ENCODE measurements around the gene RPTOR. TPM values are rescaled to one million over a fixed set of nuclear protein-coding genes. Genes with fewer than 3 reads are reported as not detected.

The RPTOR gene
- total RNA-seq, 3 donors from 2014 or later (not counting 1 experiment from before 2014, with no cell fraction given) = 49.2 to 63.6 (median 55.4) TPM

- H3K27ac ChIP-seq (ENCODE audit: low read length) = no peak overlapping the region
- Mint-ChIP-seq H3K27me3 (ENCODE audit: low read depth in 2 of 2) (no peaks in the 10 kb centered on the region), H3K4me3 (no peak overlapping the region), H3K36me3 (no peaks in the 10 kb centered on the region), H3K27ac (peak overlapping the region in 1 of 2 donors; percentile 1), H3K9me3 (no peaks in the 10 kb centered on the region), H3K4me1 (peaks cover 47 to 55% of the 10 kb centered on the region in 2 donors)
- intact Hi-C loops (cut with micrococcal nuclease) = no loop called here
- no peak overlapping the region for H3K4me3 ChIP-seq (ENCODE audit: low read length)
- ATAC-seq (no peak), DNase-seq (no peak)
- TF ChIP-seq CTCF (IDR thresholded peaks at IDR 0.05) = no peak
- H3K36me3 ChIP-seq (ENCODE audit: control insufficient read depth, insufficient read depth, low read length) = no peaks in the 10 kb centered on the region
- WGBS (ENCODE audit: insufficient coverage) = 94% methylated on average over 3 of the region's 3 CpGs
- no peaks in the 10 kb centered on the region for H3K27me3 ChIP-seq (ENCODE audit: control insufficient read depth, insufficient read depth, low read length)
- H3K9me3 ChIP-seq (ENCODE audit: control insufficient read depth, insufficient read depth, low read length) = no peaks in the 10 kb centered on the region
- peaks cover 15% of the 10 kb centered on the region for H3K4me1 ChIP-seq (ENCODE audit: control insufficient read depth, insufficient read depth, low read length)
Observed at GRCh38 chr17:80677214-80677756, 132.6 kb downstream of the RPTOR start.

GRCh38 chr17:80679816-80680215 lies 135.2 kb downstream of the RPTOR start:
- TF ChIP-seq CTCF (IDR thresholded peaks at IDR 0.05) = no peak
- ATAC-seq = no peak
- 99% methylated on average over 3 of the region's 3 CpGs for WGBS (ENCODE audit: insufficient coverage)
- Mint-ChIP-seq H3K27me3 (ENCODE audit: low read depth in 2 of 2) (no peaks in the 10 kb centered on the region), H3K4me1 (peaks cover 34 to 42% of the 10 kb centered on the region in 2 donors), H3K9me3 (no peaks in the 10 kb centered on the region), H3K27ac (peak overlapping the region; percentile 29 to 75), H3K36me3 (no peaks in the 10 kb centered on the region), H3K4me3 (peak overlapping the region; percentile 60)
- no peak overlapping the region for H3K27ac ChIP-seq (ENCODE audit: low read length)
- H3K4me1 ChIP-seq (ENCODE audit: control insufficient read depth, insufficient read depth, low read length) = peaks cover 7% of the 10 kb centered on the region
- no peaks in the 10 kb centered on the region for H3K36me3 ChIP-seq (ENCODE audit: control insufficient read depth, insufficient read depth, low read length)
- DNase-seq = no peak
- H3K9me3 ChIP-seq (ENCODE audit: control insufficient read depth, insufficient read depth, low read length) = no peaks in the 10 kb centered on the region
- intact Hi-C loops (cut with micrococcal nuclease) = no loop called here
- no peak overlapping the region for H3K4me3 ChIP-seq (ENCODE audit: low read length)
- no peaks in the 10 kb centered on the region for H3K27me3 ChIP-seq (ENCODE audit: control insufficient read depth, insufficient read depth, low read length)

DNA sequence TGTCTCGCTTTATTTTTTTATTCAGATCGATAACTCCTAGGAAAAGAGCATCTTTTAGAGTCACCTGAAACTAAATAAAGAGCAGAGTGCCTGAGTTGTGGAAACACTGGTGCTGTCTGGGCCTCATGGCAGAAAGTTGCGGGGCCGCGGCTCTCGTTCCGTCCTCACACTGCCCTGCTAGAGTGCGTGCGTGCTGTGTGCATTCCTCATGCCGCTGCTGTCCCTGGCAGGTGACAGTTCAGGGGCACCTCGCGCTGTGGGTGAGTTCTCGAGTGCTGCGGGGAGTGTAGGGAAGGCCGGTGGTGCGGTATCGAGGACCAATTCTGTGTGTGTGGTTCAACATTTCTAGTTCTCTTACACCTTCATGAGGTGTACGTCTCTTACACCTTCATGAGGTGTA lies 136.6 kb downstream of the RPTOR start:
- no peak for TF ChIP-seq CTCF (IDR thresholded peaks at IDR 0.05)
- H3K4me3 ChIP-seq (ENCODE audit: low read length) = no peak overlapping the region
- H3K4me1 ChIP-seq (ENCODE audit: control insufficient read depth, insufficient read depth, low read length) = peaks cover 7% of the 10 kb centered on the region
- 97% methylated on average over 14 of the region's 18 CpGs for WGBS (ENCODE audit: insufficient coverage)
- no peaks in the 10 kb centered on the region for H3K27me3 ChIP-seq (ENCODE audit: control insufficient read depth, insufficient read depth, low read length)
- Mint-ChIP-seq H3K27ac (no peak overlapping the region), H3K36me3 (no peaks in the 10 kb centered on the region), H3K9me3 (no peaks in the 10 kb centered on the region), H3K4me1 (peaks cover 27 to 33% of the 10 kb centered on the region in 2 donors), H3K27me3 (ENCODE audit: low read depth in 2 of 2) (no peaks in the 10 kb centered on the region), H3K4me3 (no peak overlapping the region)
- no peaks in the 10 kb centered on the region for H3K9me3 ChIP-seq (ENCODE audit: control insufficient read depth, insufficient read depth, low read length)
- H3K36me3 ChIP-seq (ENCODE audit: control insufficient read depth, insufficient read depth, low read length) = no peaks in the 10 kb centered on the region
- ATAC-seq = no peak
- H3K27ac ChIP-seq (ENCODE audit: low read length) = no peak overlapping the region
- intact Hi-C loops (cut with micrococcal nuclease) = no loop called here
- DNase-seq = no peak

- no peaks in the 10 kb centered on the region for H3K9me3 Mint-ChIP-seq
- Histone ChIP-seq H3K27me3 (ENCODE audit: control insufficient read depth, insufficient read depth, low read length) (no peaks in the 10 kb centered on the region), H3K27ac (ENCODE audit: low read length) (no peak overlapping the region), H3K4me1 (ENCODE audit: control insufficient read depth, insufficient read depth, low read length) (peaks cover 7% of the 10 kb centered on the region), H3K36me3 (ENCODE audit: control insufficient read depth, insufficient read depth, low read length) (no peaks in the 10 kb centered on the region), H3K9me3 (ENCODE audit: control insufficient read depth, insufficient read depth, low read length) (no peaks in the 10 kb centered on the region), H3K4me3 (ENCODE audit: low read length) (no peak overlapping the region)
- intact Hi-C loops (cut with micrococcal nuclease) = no loop called here
- H3K36me3 Mint-ChIP-seq = no peaks in the 10 kb centered on the region
- no peak for TF ChIP-seq CTCF (IDR thresholded peaks at IDR 0.05)
- H3K4me1 Mint-ChIP-seq = peaks cover 33 to 37% of the 10 kb centered on the region in 2 donors
- DNase-seq (no peak), ATAC-seq (no peak)
- H3K4me3 Mint-ChIP-seq = no peak overlapping the region
- H3K27ac Mint-ChIP-seq = no peak overlapping the region
- no peaks in the 10 kb centered on the region for H3K27me3 Mint-ChIP-seq (ENCODE audit: low read depth in 2 of 2)
- 95% methylated on average over 6 of the region's 6 CpGs for WGBS (ENCODE audit: insufficient coverage)
Observed at GRCh38 chr17:80682372-80682771, 137.7 kb downstream of the RPTOR start.
